ENCODE measurements around the gene FUOM. TPM values are rescaled to one million over a fixed set of nuclear protein-coding genes. Genes with fewer than 3 reads are reported as not detected.
A peak's percentile ranks its signal among the peaks of the same experiment; 100 is the strongest.

FUOM gene
- total and polyA plus RNA-seq, 2 experiments from 2014 or later: 30.8 to 33.9 TPM

DNA sequence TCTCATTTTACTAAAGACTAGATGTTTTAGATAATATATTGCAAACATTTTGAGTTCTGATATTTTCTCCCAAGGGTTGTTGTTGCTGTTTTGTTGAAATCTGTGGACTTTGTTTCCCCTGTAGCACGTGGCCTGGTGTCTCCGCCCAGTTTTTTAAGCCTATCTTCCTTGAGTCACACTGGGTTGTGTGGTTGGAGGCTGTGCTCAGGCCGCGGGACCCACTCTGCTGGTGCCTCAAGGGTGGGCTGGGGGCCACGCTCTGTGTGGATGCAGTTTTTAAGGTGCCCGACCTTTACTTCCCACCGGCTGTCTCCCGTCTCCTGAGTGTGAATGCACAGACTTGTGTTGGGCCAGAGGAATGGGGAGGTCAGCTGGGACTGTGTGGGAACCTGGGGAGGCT lies 14.9 kb downstream of the FUOM start:
- peak; percentile 23 for ATAC-seq
- Mint-ChIP-seq H3K36me3 (ENCODE audit: low read depth) (no peaks in the 10 kb centered on the region), H3K27me3 (ENCODE audit: insufficient read depth, low read depth, poor library complexity) (peaks cover 17% of the 10 kb centered on the region), H3K9me3 (peaks cover 5% of the 10 kb centered on the region; the same call in 2 of the 3 replicates), H3K27ac (no peak overlapping the region), H3K4me1 (peaks cover 11% of the 10 kb centered on the region), H3K4me3 (no peak overlapping the region)
- Histone ChIP-seq H3K36me3 (ENCODE audit: insufficient read depth) (no peaks in the 10 kb centered on the region), H3K4me2 (no peak overlapping the region), H2AFZ (no peak overlapping the region), H3K4me1 (ENCODE audit: insufficient read depth) (no peaks in the 10 kb centered on the region; the same call in 1 of the 2 replicates), H3F3A (replicated peaks; ENCODE audit: low read depth) (0 out of 2 replicates have a peak, but pooled peaks cover 3% of the 10 kb centered on the region), H3K4me3 (no peak overlapping the region), H3K79me2 (replicated peaks; ENCODE audit: insufficient read depth) (no peaks in the 10 kb centered on the region), H4K20me1 (replicated peaks; ENCODE audit: insufficient read depth) (no peaks in the 10 kb centered on the region), H3K27ac (ENCODE audit: low read depth) (no peak overlapping the region), H3K9me2 (ENCODE audit: insufficient read depth) (no peaks in the 10 kb centered on the region), H3K27me3 (ENCODE audit: insufficient read depth) (no peaks in the 10 kb centered on the region)
- TF ChIP-seq ZNF114 (CRISPR knock-in tag; IDR thresholded peaks at IDR 0.05) (no peak), EZH2 (IDR thresholded peaks at IDR 0.05; ENCODE audit: low read depth, unreplicated experiment) (no peak), NANOG (IDR thresholded peaks at IDR 0.05; ENCODE audit: borderline replicate concordance) (no peak), JUNB (IDR thresholded peaks at IDR 0.05; ENCODE audit: unreplicated experiment) (no peak), CREB1 (CRISPR knock-in tag; IDR thresholded peaks at IDR 0.05; ENCODE audit: low read depth) (no peak), STAT1 (IDR thresholded peaks at IDR 0.05; ENCODE audit: unreplicated experiment) (no peak)
- TF ChIP-seq, protein P1, sequence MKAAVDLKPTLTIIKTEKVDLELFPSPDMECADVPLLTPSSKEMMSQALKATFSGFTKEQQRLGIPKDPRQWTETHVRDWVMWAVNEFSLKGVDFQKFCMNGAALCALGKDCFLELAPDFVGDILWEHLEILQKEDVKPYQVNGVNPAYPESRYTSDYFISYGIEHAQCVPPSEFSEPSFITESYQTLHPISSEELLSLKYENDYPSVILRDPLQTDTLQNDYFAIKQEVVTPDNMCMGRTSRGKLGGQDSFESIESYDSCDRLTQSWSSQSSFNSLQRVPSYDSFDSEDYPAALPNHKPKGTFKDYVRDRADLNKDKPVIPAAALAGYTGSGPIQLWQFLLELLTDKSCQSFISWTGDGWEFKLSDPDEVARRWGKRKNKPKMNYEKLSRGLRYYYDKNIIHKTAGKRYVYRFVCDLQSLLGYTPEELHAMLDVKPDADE (IDR thresholded peaks at IDR 0.05): no peak
- TF ChIP-seq, protein P2, sequence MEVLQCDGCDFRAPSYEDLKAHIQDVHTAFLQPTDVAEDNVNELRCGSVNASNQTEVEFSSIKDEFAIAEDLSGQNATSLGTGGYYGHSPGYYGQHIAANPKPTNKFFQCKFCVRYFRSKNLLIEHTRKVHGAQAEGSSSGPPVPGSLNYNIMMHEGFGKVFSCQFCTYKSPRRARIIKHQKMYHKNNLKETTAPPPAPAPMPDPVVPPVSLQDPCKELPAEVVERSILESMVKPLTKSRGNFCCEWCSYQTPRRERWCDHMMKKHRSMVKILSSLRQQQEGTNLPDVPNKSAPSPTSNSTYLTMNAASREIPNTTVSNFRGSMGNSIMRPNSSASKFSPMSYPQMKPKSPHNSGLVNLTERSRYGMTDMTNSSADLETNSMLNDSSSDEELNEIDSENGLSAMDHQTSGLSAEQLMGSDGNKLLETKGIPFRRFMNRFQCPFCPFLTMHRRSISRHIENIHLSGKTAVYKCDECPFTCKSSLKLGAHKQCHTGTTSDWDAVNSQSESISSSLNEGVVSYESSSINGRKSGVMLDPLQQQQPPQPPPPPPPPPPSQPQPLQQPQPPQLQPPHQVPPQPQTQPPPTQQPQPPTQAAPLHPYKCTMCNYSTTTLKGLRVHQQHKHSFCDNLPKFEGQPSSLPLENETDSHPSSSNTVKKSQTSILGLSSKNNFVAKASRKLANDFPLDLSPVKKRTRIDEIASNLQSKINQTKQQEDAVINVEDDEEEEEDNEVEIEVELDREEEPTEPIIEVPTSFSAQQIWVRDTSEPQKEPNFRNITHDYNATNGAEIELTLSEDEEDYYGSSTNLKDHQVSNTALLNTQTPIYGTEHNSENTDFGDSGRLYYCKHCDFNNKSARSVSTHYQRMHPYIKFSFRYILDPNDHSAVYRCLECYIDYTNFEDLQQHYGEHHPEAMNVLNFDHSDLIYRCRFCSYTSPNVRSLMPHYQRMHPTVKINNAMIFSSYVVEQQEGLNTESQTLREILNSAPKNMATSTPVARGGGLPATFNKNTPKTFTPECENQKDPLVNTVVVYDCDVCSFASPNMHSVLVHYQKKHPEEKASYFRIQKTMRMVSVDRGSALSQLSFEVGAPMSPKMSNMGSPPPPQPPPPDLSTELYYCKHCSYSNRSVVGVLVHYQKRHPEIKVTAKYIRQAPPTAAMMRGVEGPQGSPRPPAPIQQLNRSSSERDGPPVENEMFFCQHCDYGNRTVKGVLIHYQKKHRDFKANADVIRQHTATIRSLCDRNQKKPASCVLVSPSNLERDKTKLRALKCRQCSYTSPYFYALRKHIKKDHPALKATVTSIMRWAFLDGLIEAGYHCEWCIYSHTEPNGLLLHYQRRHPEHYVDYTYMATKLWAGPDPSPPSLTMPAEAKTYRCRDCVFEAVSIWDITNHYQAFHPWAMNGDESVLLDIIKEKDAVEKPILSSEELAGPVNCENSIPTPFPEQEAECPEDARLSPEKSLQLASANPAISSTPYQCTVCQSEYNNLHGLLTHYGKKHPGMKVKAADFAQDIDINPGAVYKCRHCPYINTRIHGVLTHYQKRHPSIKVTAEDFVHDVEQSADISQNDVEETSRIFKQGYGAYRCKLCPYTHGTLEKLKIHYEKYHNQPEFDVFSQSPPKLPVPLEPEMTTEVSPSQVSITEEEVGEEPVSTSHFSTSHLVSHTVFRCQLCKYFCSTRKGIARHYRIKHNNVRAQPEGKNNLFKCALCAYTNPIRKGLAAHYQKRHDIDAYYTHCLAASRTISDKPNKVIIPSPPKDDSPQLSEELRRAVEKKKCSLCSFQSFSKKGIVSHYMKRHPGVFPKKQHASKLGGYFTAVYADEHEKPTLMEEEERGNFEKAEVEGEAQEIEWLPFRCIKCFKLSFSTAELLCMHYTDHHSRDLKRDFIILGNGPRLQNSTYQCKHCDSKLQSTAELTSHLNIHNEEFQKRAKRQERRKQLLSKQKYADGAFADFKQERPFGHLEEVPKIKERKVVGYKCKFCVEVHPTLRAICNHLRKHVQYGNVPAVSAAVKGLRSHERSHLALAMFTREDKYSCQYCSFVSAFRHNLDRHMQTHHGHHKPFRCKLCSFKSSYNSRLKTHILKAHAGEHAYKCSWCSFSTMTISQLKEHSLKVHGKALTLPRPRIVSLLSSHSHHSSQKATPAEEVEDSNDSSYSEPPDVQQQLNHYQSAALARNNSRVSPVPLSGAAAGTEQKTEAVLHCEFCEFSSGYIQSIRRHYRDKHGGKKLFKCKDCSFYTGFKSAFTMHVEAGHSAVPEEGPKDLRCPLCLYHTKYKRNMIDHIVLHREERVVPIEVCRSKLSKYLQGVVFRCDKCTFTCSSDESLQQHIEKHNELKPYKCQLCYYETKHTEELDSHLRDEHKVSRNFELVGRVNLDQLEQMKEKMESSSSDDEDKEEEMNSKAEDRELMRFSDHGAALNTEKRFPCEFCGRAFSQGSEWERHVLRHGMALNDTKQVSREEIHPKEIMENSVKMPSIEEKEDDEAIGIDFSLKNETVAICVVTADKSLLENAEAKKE (CRISPR knock-in tag; IDR thresholded peaks at IDR 0.05): no peak
- no peak for DNase-seq (ENCODE audit: low spot score)

Data from GM23338 (cell line).